NCI-H82 treated with DMSO at 0.1 percent for 48 hours (cell line): ENCODE data around the gene XPC.

Experiments
- DNase-seq: peaks from one replicate; lab custom pipeline; 2025; ENCODE audit not compliant: unreplicated experiment; lab: John Stamatoyannopoulos, UW

The XPC gene

GRCh38 chr3:14148041-14148985 is 30.1 kb downstream of the XPC start:
- no peak for DNase-seq

GRCh38 chr3:14147617-14148016 is 30.8 kb downstream of the XPC start:
- DNase-seq, result no peak

DNA sequence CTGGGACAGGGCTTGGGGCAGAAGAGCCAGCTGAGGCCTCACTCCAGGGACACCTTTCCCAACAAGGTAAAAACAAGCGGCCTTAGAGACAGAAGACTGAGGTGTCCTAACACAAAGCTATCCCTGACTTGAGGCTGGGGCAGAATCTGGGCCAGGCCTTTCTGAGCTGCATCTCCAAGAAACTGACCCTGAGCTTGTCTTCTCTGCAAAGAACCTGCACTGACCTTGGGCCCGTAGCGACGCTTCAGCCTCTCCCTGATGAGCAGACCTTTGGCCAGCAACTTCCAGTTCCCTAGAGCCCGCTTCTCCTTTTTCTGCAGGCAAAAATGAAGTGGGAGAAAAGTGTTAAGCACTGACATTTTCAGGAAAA is 31.4 kb downstream of the XPC start:
- DNase-seq, result no peak

- DNase-seq, result no peak
Observed at GRCh38 chr3:14146381-14147065, 31.9 kb downstream of the XPC start.

DNA sequence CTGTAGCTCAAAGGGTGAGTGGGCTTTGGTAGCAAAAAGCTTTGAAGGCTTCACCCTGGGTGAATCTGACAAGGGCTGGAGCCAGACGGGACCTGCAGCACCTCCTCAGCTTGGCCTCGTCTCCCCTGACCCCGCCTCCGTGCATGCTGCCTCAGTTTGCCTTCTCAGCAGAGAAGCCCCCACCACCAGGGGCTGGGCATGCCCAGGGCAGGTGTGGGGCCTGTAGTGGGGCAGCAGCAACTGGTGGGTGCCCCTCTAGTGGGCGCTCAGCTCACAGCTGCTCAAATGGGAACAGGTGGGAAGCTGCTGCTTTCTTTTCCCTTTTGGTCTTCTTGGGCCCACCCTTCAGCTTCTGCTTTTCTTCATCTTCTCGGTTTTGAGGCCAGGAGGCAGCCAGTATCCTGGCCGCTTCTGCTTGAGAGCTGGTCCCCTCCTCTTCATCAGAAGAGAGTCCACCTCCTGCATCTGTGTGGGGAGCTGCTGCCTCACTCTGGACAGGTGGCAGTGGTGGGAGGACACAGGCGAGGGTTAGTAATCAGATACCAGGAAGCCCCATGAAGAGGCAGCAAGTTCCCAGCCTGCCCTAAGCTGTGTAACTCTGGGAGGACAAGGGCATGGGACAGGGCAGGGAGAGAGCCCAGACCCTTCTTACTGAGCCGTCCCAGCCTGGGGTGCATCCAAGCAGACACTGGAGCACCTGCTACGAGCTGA is 32.6 kb downstream of the XPC start:
- DNase-seq, result no peak

DNA sequence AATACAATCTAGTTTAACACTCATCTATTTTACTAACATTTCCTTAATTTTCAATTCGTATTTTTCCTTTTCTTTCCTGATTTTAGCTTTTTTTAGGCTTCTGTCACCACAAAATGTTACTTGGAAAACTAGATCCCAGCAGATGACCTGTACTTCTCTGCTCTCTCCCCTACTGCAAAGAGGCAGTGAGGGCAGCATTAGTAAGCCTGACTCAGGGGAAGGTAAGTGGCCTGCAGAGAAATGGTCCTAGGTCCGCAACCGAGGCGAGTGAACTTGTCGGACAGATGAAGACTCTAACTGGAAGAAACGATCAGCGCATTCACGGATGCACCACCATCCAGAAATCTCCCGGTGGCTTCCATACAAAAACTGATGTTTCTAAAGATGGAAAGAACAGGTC is 33.2 kb downstream of the XPC start:
- no peak for DNase-seq

- DNase-seq, result no peak
Observed at GRCh38 chr3:14144423-14145075, 33.9 kb downstream of the XPC start.

- no peak for DNase-seq
Observed at GRCh38 chr3:14143271-14144225, 34.9 kb downstream of the XPC start.

GRCh38 chr3:14142567-14143270 is 35.7 kb downstream of the XPC start:
- no peak for DNase-seq

- DNase-seq, result no peak
Observed at GRCh38 chr3:14141602-14142341, 36.6 kb downstream of the XPC start.

GRCh38 chr3:14141144-14141543 is 37.3 kb downstream of the XPC start:
- no peak for DNase-seq

- DNase-seq, result no peak
Observed at GRCh38 chr3:14140668-14141067, 37.7 kb downstream of the XPC start.

- DNase-seq, result no peak
Observed at GRCh38 chr3:14139771-14140170, 38.6 kb downstream of the XPC start.

DNA sequence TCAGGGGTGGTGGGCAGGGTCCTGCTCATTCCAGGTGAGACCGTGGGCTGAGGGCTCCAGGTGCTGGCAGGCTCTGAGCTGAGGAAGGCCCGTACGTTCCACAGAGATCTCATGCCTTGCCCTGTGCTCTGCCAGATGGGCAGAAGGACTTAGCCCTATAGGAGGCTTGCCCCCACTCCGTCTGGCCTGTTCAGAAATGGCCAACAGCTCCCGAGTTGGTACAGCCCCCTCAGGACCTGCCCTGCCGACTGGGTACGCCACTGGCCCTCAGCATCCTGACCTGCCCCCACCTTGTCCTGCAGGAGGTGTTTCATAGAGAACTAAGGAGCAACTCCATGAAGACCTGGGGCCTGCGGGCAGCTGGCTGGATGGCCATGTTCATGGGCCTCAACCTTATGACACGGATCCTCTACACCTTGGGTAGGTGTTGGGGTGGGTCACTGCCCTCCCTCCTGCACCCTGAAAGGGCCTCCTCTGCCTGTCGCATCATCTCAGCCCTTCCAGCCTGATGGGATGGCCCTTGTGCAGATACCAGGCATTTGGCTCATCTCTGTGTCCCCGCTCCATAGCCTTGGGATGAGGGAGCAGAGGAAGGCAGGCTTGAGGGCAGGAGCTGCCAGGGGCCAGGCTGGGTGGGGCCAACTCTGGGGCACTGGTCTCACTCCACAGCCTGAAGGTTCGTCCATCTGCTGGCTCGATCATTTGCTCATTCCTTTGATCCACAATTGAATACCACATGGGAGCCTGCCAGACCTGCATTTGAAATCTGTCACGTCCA is 39.3 kb downstream of the XPC start:
- DNase-seq, result no peak

- no peak for DNase-seq
Observed at GRCh38 chr3:14138109-14138877, 40.1 kb downstream of the XPC start.

DNA sequence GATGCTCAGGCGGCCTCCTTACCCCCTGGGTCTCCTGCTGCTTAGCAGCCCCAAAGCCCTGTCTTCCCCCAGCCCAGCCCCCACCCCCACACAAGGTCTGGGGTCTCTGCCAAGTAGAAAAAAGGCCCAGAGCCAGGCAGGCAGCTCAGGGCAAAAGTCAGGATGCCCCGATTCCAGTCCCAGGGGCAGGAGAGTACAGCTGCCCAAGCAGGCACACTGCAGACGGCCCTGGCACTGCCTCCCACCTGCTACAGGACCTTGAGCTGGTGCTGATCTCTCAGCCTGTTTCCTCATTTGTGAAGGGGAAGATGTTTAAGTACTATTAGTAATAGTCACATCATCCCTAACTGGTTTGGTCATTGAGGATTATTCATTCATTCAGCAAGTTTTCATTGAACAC is 41.0 kb downstream of the XPC start:
- no peak for DNase-seq

DNA sequence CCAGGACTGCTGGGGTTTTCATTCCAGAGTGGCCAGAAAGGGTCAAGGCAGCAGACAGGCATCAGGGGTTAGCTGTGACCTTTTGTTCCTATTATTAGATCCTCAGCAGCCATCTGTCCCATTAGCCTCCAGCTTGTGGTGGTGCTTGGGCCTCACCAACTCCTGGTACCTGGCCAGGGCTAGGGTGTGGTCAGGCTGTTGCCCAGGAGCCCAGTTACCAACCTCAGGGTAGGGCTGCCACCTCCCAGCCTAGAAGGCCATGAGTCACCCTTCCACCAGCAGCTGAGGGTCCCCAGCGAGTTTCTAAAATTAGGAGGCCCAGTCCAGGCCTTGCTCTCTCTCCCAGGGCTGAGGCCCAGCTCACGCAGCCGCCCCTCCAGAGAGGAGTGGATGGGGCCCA is 41.4 kb downstream of the XPC start:
- no peak for DNase-seq
